ENCODE results near the gene LGALS12.

The LGALS12 gene

GRCh38 chr11:63558459-63559157, 52.7 kb downstream of the LGALS12 start:
- in situ Hi-C loops (cut with MboI; ENCODE audit: low sequenced_read_pairs): no loop called here

GRCh38 chr11:63560506-63561180, 54.8 kb downstream of the LGALS12 start:
- in situ Hi-C loops (cut with MboI; ENCODE audit: low sequenced_read_pairs): no loop called here

- in situ Hi-C loops (cut with MboI; ENCODE audit: low sequenced_read_pairs): no loop called here
These were observed 57.5 kb downstream of the LGALS12 start, which contains the start of gene PLAAT2 for GRCh38 chr11:63563201-63564055. PLAAT2 (minus strand) TSS chr11:63563379; CDS start chr11:63563324, 55 bp downstream.

- in situ Hi-C loops (cut with MboI; ENCODE audit: low sequenced_read_pairs): no loop called here
These were observed 58.3 kb downstream of the LGALS12 start for GRCh38 chr11:63564056-63564774.

GRCh38 chr11:63564784-63565350, 59.0 kb downstream of the LGALS12 start:
- in situ Hi-C loops (cut with MboI; ENCODE audit: low sequenced_read_pairs): no loop called here
